GM21381 (cell line): Measurements from ENCODE around the gene GPR132.
"Not testable (repeated sequence)": the region's sequence is repeated elsewhere in the genome, so short reads cannot be mapped to it uniquely, and the experiment has no call there.

ENCODE experiments used
- ATAC-seq: cut with Tn5 transposase; IDR thresholded peaks from one replicate; pipeline ENCODE4 v1.9.1; 2021; ENCODE audit warnings: mild to moderate bottlenecking, moderate library complexity; ENCODE audit not compliant: unreplicated experiment

The GPR132 gene, protein sequence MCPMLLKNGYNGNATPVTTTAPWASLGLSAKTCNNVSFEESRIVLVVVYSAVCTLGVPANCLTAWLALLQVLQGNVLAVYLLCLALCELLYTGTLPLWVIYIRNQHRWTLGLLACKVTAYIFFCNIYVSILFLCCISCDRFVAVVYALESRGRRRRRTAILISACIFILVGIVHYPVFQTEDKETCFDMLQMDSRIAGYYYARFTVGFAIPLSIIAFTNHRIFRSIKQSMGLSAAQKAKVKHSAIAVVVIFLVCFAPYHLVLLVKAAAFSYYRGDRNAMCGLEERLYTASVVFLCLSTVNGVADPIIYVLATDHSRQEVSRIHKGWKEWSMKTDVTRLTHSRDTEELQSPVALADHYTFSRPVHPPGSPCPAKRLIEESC

DNA sequence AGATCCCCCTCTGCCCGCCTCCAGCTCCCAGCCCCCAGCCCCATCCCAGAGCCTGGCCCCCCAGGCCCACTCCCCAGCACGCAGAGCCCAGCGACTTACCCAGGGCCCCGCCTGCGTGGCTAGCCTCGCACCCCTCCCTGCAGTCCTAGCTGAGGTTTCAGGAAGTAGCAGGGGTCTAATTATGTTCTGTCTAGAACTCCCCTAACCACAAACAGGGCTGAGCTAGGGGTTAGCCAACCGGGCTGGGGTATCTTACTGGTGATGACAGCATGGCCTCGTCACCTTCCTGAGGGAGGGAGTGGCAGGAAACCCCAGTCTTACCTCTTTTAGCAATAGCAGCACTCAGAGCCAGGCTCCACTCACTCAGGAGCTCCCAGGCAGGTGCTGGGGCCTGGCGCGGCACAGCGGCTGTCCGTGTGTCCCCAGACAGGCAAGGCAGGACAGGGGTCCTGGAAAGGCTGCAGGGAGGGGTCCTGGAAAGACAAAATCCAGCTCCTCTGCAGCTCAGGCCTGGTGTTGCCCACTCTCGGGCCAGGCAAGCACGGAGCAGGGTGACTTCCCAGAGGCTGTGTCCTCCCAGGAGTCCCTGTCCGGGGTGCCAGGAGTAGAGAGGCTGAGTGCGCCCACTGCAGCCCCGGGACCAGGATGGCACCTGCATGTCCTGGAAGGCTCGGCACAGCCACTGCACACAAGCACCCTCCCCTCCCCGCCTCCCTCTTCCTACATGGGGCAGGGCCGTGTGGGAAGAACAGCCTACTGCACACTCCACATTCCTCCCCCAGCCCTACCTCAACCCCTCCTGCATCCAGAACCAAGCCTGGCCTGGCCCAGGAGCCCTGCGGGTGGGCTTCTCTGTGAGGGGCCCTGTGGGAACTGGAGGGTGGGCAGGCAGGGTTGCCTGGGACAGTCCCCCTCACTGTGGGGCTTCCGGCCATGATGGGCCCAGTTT lies at the start of gene GPR132:
GPR132 (minus strand) TSS at position 151 of the 949 bp plus-strand sequence. CDS start 10,010 bp downstream, outside the sequence.
- ATAC-seq, result peak; percentile 41

DNA sequence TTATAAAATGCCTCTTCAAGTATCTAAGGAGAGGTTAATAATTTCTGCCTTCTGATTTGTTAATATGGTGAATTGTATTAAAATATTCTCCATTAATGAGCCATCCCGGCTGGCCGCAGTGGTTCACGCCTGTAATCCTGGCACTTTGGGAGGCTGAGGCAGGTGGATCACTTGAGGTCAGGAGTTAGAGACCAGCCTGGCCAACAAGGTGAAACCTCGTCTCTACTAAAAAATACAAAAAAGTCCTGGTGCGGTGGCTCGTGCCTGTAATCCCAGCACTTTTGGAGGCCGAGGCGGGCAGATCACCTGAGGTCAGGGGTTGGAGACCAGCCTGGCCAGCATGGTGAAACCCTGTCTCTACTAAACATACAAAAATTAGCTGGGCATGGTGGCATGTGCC lies 44.0 kb upstream of the GPR132 start:
- not testable (repeated sequence) for ATAC-seq

DNA sequence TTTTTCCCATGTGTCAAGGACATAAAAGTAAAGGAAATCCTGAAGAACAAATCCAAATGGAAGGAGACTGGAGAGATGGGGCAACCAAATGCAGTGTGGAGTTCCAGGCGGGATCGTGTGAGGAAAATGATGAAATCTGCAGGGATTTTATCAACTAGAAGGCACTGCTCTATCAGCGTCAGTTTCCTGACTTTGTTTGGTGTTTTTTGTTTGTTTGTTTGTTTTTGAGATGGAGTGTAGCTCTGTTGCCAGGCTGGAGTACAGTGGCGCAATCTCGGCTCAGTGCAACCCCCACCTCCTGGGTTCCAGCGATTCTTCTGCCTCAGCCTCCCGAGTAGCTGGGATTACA lies 43.3 kb upstream of the GPR132 start:
- no peak for ATAC-seq

DNA sequence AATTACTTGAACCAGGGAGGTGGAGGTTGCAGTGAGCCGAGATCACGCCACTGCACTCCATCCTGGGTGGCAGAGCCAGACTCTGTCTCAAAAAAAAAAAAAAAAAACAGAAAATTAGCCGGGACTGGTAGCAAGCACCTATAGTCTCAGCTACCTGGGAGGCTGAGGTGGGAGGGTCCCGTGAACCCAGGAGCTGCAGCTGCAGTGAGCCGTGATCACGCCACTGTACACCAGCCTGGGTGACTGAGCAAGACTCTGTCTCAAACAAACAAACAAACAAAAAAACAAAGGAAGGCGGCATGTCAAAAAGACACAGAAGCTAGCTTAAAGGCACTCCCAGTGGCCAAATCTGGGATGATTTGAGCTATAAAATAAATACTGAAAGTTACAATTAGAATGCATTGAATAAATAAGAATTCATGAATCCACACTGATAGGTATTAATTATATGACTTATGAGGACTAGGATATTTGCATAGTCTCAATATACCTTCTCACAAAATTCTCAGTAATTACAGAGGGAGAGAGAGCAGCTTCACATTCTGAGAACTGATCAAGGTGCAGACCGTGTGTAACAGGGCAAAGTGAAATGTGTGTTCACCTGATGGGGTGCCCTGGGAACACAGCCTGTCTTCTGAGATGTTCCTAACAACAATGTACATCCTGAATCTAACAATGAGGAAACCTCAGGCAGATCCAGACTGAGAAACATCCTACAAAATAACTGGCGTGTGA lies 42.7 kb upstream of the GPR132 start:
- no peak for ATAC-seq

DNA sequence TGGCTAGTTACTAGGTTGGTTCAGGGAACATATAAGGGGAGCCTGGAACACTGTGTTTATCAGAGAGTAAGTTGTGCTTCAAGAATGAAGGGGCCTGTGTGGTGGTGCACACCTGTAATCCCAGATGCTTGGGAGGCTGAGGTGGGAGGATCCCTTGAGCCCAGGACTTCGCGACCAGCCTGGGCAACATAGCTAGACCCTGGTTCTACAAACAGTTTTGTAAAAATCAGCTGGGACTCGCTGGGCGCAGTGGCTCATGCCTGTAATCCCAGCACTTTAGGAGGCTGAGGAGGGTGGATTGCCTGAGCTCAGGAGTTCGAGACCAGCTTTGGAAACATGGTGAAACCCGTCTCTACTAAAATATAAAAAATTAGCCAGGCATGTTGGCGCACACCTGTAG lies 42.1 kb upstream of the GPR132 start:
- ATAC-seq, result no peak

DNA sequence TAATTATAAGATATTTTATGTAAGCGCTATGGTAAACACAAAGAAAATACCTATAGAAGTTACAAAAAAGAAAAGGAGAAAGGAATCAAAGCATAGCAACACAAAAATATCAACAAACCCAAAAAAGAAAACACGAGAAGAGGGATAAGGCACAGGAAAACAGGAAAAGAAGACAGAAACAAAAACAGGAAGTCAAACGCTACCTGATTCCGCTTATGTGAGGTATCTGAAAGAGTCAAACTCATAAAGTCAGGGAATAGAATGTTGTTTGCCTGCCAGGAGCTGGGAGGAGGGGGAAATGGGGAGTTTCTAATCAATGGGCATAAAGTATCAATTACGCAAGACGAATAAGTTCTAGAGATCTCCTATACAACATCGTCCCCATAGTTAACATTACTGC lies 39.9 kb upstream of the GPR132 start:
- ATAC-seq, result no peak

DNA sequence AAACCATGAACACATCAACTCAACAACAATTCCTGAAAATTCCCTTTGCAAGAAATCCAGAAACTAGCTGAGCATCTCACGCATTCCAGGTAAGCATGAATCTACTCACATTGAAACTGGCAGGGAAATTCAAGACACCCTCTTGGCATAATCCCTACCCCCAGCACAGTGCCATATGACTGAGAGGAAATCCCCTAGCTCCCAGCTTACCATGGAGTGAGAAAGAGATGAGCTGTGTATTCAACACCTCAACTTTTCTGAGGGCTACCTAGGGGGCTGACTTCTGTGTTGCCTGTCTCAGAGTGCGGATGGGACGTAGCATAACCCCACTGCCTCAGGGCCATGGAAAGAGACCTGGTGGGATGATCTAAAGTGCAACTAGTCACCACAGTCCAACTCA lies 37.7 kb upstream of the GPR132 start:
- ATAC-seq, result no peak

DNA sequence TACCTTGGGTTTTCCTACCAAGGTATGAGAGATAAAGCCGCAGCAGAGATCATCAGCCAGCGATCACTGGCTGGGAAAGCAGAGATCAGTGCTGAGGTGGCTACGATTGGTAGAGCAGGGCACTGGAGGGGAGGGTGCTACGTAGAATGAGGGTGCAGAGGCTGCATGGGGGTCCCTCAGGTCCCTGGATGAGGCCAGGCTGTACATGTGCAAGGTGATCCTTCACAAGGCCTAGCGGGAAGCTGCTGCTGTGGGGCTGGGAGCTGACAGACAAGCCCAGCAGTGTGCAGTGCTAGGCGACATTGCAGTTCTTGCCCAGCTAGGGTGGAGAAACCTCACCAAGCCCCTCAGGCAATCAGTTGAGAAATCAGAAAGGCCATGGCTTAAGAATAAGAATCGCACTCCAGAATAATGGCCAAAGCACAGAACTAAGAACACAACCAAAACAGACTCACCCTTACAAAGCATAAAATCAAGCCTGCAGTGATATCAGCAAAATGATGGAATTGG lies 37.2 kb upstream of the GPR132 start:
- no peak for ATAC-seq

DNA sequence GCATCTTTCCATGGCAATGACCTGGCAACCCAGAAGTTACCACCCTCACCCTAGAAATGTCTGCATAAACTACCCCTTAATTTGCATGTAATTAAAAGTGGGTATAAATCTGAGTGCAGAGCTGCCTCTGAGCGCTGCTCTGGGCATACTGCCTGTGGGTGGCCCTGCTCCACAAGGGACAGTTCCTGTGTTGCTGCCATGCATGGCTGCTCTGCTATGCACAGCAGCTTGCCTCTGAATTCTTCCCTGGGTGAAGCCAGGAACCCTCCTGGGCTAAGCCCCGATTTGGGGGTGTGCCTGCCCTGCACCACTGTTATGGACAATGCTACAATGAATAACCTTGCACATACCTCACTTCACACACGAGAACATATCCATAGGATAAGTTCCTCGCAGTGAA lies 35.7 kb upstream of the GPR132 start:
- no peak for ATAC-seq

DNA sequence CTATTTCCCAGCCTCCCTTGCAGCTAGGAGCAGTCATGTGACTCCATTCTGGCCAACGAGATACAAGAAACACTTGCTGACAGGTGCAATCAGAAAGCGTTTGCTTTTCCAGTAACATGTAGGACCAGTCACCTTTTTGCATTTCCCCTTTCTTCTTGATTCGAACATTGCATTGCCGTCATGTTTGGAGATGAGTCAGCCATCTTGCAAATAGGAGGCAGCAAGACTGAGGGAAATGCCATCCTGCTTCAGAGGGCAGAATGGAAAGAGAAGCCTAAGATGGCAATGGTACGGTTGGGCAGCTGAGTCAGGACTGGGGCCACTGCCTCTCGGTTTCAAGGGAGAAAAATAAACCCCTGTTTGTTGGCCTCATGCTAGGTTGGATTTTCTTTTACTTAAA lies 34.5 kb upstream of the GPR132 start:
- no peak for ATAC-seq

DNA sequence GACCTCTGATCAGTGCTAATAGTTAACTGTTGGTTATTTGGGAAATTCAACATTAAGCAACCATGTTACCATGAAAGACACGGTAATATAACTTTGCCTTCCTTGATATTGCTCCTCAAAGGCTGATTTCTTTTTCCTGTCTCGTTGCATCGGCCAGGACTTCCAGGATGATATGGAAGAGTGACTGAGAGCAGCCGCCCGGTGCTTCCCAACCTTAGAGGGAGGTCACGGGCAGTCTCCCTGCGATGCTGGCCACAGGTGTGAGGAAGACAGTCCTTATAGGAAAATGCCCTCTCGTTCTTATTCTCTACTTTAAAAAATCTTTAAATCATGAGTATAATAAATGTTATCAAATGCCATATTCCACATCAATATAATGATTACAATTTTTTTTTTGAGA lies 33.1 kb upstream of the GPR132 start:
- no peak for ATAC-seq

DNA sequence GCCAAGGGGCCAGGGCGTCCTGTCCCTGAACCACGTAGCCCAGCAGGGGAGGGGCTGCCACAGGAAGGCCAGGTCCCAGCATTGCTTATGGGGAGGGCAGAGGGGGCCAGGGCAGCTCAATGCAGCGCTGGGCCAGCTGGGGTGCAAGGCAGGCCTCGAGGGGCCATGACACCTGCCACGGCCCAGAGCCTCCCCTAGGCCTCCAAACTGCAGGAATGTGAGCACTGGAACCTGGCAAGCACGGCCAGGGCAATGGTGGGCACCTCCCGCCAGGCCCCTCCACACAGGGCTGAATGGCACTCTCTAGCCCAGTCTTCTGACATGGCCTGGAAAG lies 32.5 kb upstream of the GPR132 start:
- no peak for ATAC-seq

DNA sequence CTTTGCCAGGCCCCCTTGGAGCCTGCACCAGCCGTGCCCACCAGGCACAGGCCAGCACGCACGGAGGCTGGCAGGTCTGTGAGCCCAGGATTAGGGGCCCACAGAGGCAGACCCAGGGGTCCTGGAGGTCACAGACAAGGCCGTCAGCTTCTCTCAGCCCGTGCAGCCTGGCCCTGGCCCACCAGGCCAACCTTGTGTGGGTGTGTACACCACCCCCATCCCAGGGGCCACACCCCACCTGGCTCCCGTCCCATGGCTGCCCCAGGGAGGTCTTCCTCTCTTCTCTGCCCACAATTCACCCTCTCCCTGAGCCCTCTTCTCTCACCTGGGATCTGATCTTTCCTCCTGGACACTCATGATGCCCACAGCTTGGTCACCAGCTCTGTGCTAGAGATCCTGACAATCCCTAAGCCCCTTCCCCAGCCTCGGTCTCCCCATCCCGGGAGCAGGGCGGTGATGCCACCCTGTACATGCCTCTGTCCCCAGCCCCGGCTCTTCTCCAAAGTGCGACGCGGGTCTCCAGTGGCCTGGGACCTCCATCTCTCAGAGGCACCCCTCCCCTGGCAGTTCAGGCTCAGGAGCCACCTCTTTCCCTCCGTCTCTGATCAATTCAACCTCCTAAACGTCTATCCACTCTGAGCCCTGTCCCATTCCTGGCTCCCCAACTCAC lies 31.1 kb upstream of the GPR132 start:
- ATAC-seq, result no peak

DNA sequence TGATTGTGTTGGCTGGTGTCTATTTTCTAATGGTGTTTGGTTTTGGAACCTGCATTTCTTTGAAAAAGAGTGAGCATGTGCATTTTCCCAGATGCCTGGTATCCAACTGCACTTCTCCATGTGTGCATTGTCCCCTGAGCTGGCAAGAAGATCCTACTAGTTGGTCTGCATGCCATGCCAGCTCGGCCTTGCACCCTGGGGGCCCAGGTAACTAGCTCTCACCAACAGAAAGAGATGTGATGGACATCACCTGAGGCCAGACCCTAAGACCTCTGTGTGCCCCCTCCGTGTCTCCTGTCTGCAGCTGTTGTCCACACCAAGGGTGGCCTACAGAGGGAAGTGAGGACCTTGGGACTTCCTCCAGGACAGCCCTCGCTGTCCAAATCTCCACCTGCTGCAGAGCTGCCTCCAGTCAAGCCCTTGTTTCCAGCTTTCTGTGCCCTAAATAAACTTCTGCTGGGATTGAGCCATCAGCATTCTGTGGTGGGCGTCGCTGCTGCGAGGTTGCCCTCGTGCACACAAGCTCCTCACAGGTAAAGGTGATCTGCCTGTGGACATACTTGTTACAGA lies 30.1 kb upstream of the GPR132 start:
- ATAC-seq, result no peak

DNA sequence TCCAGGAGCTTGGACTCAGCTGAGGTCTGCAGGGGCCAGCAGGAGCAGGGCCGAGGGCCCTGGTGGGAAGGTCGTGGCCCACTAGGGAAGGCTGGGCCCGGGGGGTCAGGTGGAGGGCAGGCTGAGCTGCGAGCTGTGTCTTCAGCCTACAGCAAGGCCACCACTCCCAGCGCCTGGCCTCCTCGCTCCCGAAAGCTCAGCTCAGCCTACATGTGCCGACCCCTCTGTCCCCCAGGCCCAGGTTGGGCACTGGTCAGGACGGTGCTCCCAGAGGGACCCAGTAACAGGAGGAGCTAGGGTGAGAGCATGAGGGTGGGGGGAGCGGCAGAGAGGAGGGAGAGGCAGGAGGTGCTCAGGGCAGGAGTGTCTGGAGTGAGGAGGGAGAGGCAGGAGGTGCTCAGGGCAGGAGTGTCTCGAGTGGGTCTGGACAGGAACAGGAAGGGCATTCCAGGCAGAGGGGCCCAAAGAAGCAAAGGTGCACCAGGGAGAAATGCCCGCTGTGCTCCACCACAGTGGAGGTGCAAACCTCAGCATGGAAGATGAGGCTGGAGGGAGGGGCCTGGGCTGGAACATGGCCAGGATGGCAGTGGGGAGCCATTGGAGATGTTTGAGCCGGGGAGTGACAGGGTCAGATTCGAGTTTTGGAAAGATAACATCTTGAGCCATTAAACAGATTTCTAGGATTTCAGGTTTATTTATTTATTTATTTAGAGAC lies 29.1 kb upstream of the GPR132 start:
- no peak for ATAC-seq

DNA sequence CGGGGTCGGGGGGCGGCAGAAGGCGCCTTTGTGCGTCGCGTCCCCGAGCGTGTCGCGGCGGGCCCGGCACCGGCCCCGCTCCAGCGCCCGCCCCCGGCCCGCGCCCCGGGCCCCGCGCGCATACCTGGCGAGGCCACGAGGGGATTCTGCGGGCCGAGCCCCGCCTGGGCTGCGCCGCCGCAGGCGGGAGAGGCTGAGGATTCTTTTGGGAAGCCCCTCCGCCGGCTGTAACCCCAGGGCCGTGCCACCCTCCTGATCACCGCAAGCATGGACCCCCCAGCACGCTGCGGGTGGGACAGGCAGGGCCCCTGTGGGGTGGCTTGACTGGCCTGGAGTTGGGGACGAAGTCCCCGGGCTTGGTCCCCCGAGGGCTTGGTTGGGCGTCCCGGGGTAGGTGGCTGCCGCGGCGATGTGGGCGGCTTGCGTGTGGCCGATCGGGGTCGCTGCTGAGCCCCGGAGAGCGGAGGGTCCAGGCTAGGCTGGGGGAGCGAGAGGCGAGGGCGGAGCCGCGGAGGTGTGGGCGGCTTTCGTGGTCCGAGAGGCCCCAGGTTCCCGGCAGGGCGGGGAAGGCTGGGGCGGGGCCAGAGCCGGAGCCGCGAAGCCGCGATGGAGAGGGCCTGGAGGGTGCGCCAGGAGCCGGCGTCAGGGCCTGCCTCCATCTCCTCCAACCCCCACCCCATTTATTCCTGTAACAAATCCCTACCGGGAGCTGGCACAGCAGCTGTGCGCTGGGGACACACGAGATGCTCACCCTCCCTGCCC lies 28.4 kb upstream of the GPR132 start:
- peak; percentile 60 for ATAC-seq

DNA sequence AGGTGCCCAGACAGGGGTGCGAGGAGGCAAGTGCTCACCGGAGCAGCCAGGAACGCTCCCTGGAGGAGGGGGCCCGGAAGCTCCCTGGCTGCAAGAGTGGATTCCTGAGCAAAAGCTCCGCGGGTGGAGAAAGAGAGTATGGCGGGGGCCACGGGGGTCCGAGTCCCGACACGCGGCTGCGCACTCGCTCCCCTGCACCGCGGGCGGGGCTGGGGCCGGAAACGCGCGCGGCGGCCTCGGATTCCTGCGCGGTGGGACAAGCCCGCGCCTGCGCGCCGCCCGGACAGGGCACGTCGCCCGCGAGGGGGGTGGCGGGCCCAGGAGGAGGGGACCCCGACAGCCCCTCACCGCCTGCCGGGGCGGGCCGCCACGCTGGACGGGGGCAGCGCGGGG lies 27.8 kb upstream of the GPR132 start:
- ATAC-seq, result peak; percentile 34

DNA sequence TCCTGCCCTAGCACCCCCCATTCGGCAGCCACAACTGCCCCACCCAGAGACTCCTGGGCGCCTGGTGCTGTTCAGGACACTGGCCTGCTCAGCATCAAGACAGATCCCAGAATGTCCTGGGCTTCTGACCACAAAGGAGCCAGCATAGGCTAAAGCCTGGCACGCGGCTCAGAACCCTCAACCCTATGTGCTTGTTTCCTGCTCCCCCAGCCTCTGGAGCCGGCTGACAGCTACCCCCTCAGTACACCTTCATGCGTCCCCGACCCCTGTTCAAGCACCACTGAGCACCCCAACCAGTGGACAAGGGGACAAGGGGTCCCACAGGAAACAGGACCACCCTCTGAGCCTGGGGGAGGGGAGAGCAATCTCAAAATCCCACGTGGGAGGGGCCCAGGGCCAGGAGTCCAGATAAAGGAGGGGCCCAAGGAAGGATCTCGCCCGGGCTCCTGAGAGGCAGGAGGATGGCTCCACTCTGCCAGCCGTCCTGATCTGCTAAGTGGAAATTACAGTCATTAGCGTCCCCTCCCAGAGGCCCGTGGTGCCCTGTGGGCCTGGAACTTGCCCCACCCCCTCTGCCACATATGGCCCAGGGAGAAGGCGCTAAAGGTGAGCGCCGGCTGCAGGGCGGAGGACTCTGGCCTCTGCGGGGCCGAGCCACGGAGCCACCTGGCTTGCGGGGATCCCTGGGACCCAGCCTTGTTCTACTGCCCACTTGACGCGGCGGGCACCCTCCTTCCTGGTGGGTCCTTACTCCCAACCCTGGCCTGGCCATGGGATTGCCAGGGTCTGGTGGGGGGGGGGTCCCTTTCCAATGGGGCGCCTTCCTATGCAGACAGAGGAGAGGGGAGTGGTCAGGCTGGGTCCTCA lies 27.2 kb upstream of the GPR132 start:
- ATAC-seq, result no peak
